Left ventricle myocardium inferior (tissue), 1 donor: Measurements from ENCODE around the gene CD99. TPM values are rescaled to one million over a fixed set of nuclear protein-coding genes. Genes with fewer than 3 reads are reported as not detected.

Source experiments
- DNase-seq: peaks from one replicate; pipeline ENCODE4 v3.0.0-alpha.2; 2020
- H3K27ac ChIP-seq: fragments of 200-600 bp; replicated peaks from 2 replicates; pipeline ENCODE4 v1.8.0; 2021
- H3K27me3 ChIP-seq: fragments of 200-600 bp; 2 replicates; pipeline ENCODE4 v1.8.0; 2021; ENCODE audit warnings: low read depth
- H3K36me3 ChIP-seq: fragments of 200-600 bp; 2 replicates; pipeline ENCODE4 v1.8.0; 2021
- H3K4me1 ChIP-seq: fragments of 200-600 bp; 2 replicates; pipeline ENCODE4 v1.8.0; 2021
- H3K4me3 ChIP-seq: fragments of 200-600 bp; 2 replicates; pipeline ENCODE4 v1.8.0; 2021; ENCODE audit warnings: mild to moderate bottlenecking, moderate library complexity
- H3K9me3 ChIP-seq: fragments of 200-600 bp; replicated peaks from 2 replicates; pipeline ENCODE4 v1.8.0; 2021
- intact Hi-C: fragments of 100-400 bp; cut with micrococcal nuclease; formaldehyde crosslinking; loops from one replicate; pipeline ENCODE4 v1.11.0; 2022
- total RNA-seq: library from RNA; stranded (reverse); fragmentation: NEBNext Ultra II Directional; extraction: Animal tissue kit (Norgen Biotek cat#: 25700); gene quantifications from one replicate; pipeline ENCODE4 v1.2.1, GENCODE V29; 2021
- TF ChIP-seq, protein P1 (sequence below): fragments of 200-600 bp; IDR thresholded peaks from 2 replicates; pipeline ENCODE4 v1.8.0; 2021; ENCODE audit warnings: antibody characterized with exemption, mild to moderate bottlenecking, borderline replicate concordance
- donor health status: DM: no; HTN: yes; CAD: no; lungs with severe emphysema.

The CD99 gene
- total RNA-seq, 1 donor from 2014 or later: 306 TPM

DNA sequence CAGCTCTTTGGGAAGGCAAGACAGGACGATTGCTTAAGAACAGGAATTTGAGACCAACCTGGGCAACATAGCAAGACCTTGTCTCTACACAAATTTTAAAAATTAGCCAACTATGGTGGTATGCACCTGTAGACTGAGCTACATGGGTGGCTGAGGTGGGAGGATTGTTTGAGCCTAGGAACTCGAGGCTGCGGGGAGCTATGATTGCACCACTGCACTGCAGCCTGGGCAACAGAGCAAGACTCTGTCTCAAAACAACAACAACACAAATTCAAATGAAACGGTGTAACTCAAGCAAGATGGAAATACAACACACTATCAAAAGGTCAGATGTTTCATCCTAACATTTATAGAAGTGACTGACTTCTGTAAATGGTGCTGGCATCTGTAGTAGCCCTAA, 97.9 kb downstream of the CD99 start:
- Histone ChIP-seq H3K9me3 (no peaks in the 10 kb centered on the region), H3K27ac (no peak overlapping the region), H3K4me1 (no peaks in the 10 kb centered on the region), H3K36me3 (no peaks in the 10 kb centered on the region), H3K27me3 (no peaks in the 10 kb centered on the region), H3K4me3 (no peak overlapping the region)
- no peak for DNase-seq
- TF ChIP-seq, protein P1, sequence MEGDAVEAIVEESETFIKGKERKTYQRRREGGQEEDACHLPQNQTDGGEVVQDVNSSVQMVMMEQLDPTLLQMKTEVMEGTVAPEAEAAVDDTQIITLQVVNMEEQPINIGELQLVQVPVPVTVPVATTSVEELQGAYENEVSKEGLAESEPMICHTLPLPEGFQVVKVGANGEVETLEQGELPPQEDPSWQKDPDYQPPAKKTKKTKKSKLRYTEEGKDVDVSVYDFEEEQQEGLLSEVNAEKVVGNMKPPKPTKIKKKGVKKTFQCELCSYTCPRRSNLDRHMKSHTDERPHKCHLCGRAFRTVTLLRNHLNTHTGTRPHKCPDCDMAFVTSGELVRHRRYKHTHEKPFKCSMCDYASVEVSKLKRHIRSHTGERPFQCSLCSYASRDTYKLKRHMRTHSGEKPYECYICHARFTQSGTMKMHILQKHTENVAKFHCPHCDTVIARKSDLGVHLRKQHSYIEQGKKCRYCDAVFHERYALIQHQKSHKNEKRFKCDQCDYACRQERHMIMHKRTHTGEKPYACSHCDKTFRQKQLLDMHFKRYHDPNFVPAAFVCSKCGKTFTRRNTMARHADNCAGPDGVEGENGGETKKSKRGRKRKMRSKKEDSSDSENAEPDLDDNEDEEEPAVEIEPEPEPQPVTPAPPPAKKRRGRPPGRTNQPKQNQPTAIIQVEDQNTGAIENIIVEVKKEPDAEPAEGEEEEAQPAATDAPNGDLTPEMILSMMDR: no peak
- intact Hi-C loops: no loop called here

DNA sequence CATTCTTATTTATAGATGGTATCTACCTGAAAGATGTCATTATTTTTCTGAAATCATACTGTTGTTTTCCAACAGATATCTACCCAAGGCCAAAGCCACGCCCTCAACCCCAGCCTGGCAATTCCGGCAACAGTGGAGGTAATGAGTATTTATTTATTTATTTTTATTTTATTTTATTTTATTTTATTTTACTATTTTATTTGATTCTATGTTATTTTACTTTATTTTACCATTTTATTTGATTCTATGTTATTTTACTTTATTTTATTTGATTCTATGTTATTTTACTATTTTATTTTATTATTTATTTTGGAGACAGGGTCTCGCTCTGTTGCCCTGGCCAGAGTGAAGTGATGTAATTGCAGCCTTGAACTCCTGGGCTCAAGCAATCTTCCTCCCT, 98.5 kb downstream of the CD99 start:
- intact Hi-C loops: no loop called here
- Histone ChIP-seq H3K9me3 (no peaks in the 10 kb centered on the region), H3K27me3 (no peaks in the 10 kb centered on the region), H3K27ac (no peak overlapping the region), H3K4me1 (no peaks in the 10 kb centered on the region), H3K36me3 (no peaks in the 10 kb centered on the region), H3K4me3 (no peak overlapping the region)
- no peak for DNase-seq
- TF ChIP-seq, protein P1: no peak

Other genes starting within 250 kb of the CD99 start
- 35.3 TPM for gene DHRSX, start 190.3 kb upstream of the CD99 start, total RNA-seq
- gene ZBED1, start 190.3 kb upstream of the CD99 start, total RNA-seq: 64.8 TPM
- 0.63 TPM for gene XG, start 60.7 kb downstream of the CD99 start, total RNA-seq
- 0.66 TPM for gene GYG2, start 137.6 kb downstream of the CD99 start, total RNA-seq
- 9.3 TPM for gene ARSD, start 238.0 kb downstream of the CD99 start, total RNA-seq